Right atrium auricular region (tissue), 2 donors: ENCODE measurements around the gene ZNF280D. TPM values are rescaled to one million over a fixed set of nuclear protein-coding genes. Genes with fewer than 3 reads are reported as not detected.

Source experiments
- DNase-seq: peaks from one replicate; pipeline ENCODE4 v3.0.0-alpha.2; 2019; ENCODE audit warnings: low spot score
- H3K27ac ChIP-seq, 2 donors: fragments of 200-600 bp; sonication (generic); 1 replicate in 1 of 2; 2 replicates in 1 of 2; pipeline ENCODE4 v1.5.1; 2016 to 2019
- H3K27me3 ChIP-seq, 2 donors: fragments of 200-600 bp; sonication (generic); one replicate each; pipeline versions ENCODE4 v1.5.1 to v1.6.0; 2017 to 2019
- H3K36me3 ChIP-seq: fragments of 200-600 bp; sonication (generic); one replicate; pipeline ENCODE4 v1.5.1; 2016
- H3K4me1 ChIP-seq, 2 donors: fragments of 200-600 bp; sonication (generic); one replicate each; pipeline versions ENCODE4 v1.5.1 to v1.6.0; 2017 to 2019
- H3K4me3 ChIP-seq, 2 donors: fragments of 200-600 bp; sonication (generic); 1 replicate in 1 of 2; 2 replicates in 1 of 2; pipeline ENCODE4 v1.5.1; 2017 to 2019; ENCODE audit warnings: mild to moderate bottlenecking in 1 of 2, moderate library complexity in 1 of 2
- H3K9me3 ChIP-seq, 2 donors: fragments of 200-600 bp; sonication (generic); one replicate each; pipeline ENCODE4 v1.5.1; 2019
- total RNA-seq, 2 donors: library from RNA; depleted of rRNA; stranded (reverse); fragments of >200 nt; gene quantifications; one replicate each; pipeline ENCODE4 v1.1.0, GENCODE V29; 2016
- TF ChIP-seq, protein P1 (sequence below), 2 donors: fragments of 200-600 bp; sonication (generic); IDR thresholded peaks; one replicate each; pipeline ENCODE4 v1.5.1; 2019; ENCODE audit warnings: antibody characterized with exemption in 2 of 2

ZNF280D gene
- total RNA-seq, 2 donors from 2014 or later, result 18.4 to 20.2 TPM

DNA sequence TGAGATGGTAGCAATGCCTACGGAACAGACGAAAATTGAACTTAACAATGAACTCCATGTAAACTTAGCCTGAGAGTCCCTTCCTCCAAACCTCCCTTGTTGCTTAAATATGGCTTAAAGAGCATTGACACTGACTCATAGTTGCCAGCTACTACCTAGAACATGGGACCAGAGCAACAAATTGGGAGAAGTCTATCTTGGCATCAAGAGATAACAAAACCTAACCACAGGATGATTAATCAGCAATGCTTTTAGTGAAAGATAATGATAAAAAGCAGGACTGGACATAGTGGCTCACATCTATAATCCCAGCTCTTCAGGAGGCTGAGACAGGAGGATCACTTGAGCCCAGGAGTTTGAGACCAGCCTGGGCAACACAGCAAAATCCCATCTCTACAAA is 150.5 kb downstream of the ZNF280D start:
- TF ChIP-seq, protein P1, sequence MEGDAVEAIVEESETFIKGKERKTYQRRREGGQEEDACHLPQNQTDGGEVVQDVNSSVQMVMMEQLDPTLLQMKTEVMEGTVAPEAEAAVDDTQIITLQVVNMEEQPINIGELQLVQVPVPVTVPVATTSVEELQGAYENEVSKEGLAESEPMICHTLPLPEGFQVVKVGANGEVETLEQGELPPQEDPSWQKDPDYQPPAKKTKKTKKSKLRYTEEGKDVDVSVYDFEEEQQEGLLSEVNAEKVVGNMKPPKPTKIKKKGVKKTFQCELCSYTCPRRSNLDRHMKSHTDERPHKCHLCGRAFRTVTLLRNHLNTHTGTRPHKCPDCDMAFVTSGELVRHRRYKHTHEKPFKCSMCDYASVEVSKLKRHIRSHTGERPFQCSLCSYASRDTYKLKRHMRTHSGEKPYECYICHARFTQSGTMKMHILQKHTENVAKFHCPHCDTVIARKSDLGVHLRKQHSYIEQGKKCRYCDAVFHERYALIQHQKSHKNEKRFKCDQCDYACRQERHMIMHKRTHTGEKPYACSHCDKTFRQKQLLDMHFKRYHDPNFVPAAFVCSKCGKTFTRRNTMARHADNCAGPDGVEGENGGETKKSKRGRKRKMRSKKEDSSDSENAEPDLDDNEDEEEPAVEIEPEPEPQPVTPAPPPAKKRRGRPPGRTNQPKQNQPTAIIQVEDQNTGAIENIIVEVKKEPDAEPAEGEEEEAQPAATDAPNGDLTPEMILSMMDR (IDR thresholded peaks at IDR 0.05), result no peak

More for the DNA sequence above, 150.5 kb downstream of the ZNF280D start:
- H3K27me3 ChIP-seq, result no peaks in the 10 kb centered on the region
- H3K4me1 ChIP-seq, result no peaks in the 10 kb centered on the region
- H3K36me3 ChIP-seq, result no peaks in the 10 kb centered on the region
- no peak overlapping the region for H3K4me3 ChIP-seq
- peaks cover 0 to 33% of the 10 kb centered on the region in 2 donors for H3K9me3 ChIP-seq
- DNase-seq, result no peak
- H3K27ac ChIP-seq, result no peak overlapping the region

Other genes with a start within 250 kb of the ZNF280D start
- 10 to 100 TPM; 35.2 to 40.0 TPM for gene TCF12, start 185.1 kb upstream of the ZNF280D start, total RNA-seq